Right lobe of liver (tissue), 6 donors: ENCODE results near the gene DIAPH1. TPM values are rescaled to one million over a fixed set of nuclear protein-coding genes. Genes with fewer than 3 reads are reported as not detected.

Source experiments
- ATAC-seq, 4 donors: fragments of 200-7000 bp; cut with Tn5 transposase; one replicate each; pipeline ENCODE4 v1.9.1; 2020; ENCODE audit warnings: mild to moderate bottlenecking in 4 of 4, moderate library complexity in 4 of 4
- DNase-seq, 3 donors: peaks; one replicate each; pipeline ENCODE4 v3.0.0-alpha.2; 2020
- H3K27ac ChIP-seq, 3 donors: fragments of 200-600 bp; one replicate each; pipeline ENCODE4 v1.8.0; 2022
- H3K27me3 ChIP-seq, 2 donors: fragments of 200-600 bp; one replicate each; pipeline ENCODE4 v1.8.0; 2022
- H3K36me3 ChIP-seq, 4 donors: fragments of 200-600 bp; sonication (generic) in 1 of 4; one replicate each; pipeline versions ENCODE4 v1.5.1 to v1.8.0; 2017 to 2022; ENCODE audit warnings: control low read depth in 1 of 4
- H3K4me1 ChIP-seq, 4 donors: fragments of 200-600 bp; sonication (generic) in 1 of 4; one replicate each; pipeline versions ENCODE4 v1.5.1 to v1.8.0; 2017 to 2022; ENCODE audit warnings: control low read depth in 1 of 4
- H3K4me3 ChIP-seq, 3 donors: fragments of 200-600 bp; one replicate each; pipeline ENCODE4 v1.8.0; 2022
- H3K9me3 ChIP-seq, 4 donors: fragments of 200-600 bp; sonication (generic) in 1 of 4; one replicate each; pipeline versions ENCODE4 v1.5.1 to v1.8.0; 2017 to 2022; ENCODE audit warnings: control low read depth in 1 of 4
- POLR2A ChIP-seq: fragments of 450-650 bp; IDR thresholded peaks from one replicate; pipeline ENCODE4 v1.6.1; 2017; ENCODE audit warnings: antibody characterized with exemption, mild to moderate bottlenecking
- WGBS: methylation state at CpG from one replicate; pipeline ENCODE4 v1.1.6; 2018; ENCODE audit warnings: low coverage, low lambda C conversion rate; ENCODE audit not compliant: insufficient coverage; ENCODE audit errors: missing lambda C conversion rate; 5-methylcytosine and 5-hydroxymethylcytosine counted together
- intact Hi-C, 2 donors: fragments of 100-400 bp; cut with DNase I; formaldehyde crosslinking; loops; one replicate each; pipeline versions ENCODE4 v1.11.2 to v1.14.1; 2022
- total RNA-seq, 6 experiments: library from RNA; depleted of rRNA in 2 of 6; stranded (reverse); fragments of >200 nt in 2 of 6; fragmentation: NEBNext Ultra II Directional in 3 of 6; extraction: Animal tissue kit (Norgen Biotek cat#: 25700) in 3 of 6; gene quantifications; one replicate each; pipeline versions ENCODE4 v1.1.0 to v1.2.4, GENCODE V29; 2016 to 2023
- TF ChIP-seq, protein P1 (sequence below), 4 donors: fragments of 200-600 bp in 3 of 4; fragments of 450-650 bp in 1 of 4; IDR thresholded peaks; one replicate each; pipeline versions ENCODE4 v1.5.1 to v1.8.0; 2016 to 2022; ENCODE audit warnings: antibody characterized with exemption in 4 of 4, mild to moderate bottlenecking in 2 of 4
- donor health status: DM: no; HTN: yes; CAD: no.
- donor health status: DM: no; HTN: no; CAD: no.
- donor health status: DM: no; HTN: no; CAD: no.
- donor health status: DM: no; HTN: yes; CAD: no.
- donor health status: DM: no; HTN: yes; CAD: no.

Gene DIAPH1
- total RNA-seq, 6 experiments from 2014 or later = 93.7 to 114 (median 107) TPM

DNA sequence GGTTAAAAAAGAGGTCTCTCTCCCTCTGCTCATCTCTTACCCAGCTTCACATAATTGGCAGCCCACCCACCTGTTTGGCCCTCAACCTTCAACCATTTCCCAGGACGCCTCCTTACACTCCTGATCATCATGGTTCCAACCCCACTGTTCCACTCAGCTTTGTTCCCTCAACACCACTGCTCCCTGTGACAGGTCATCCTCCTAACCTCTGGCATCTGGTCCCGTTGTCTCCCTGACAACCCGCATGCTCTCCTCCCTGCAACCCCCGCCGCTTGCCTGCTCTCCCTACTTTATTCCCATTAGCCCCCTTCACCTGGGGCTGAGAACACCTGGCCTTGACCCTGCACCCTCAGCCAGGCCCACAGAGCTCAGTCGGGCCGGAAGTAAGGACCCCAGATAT lies 117.0 kb downstream of the DIAPH1 start:
- Histone ChIP-seq H3K4me3 (no peak overlapping the region), H3K4me1 (no peaks in the 10 kb centered on the region), H3K36me3 (no peaks in the 10 kb centered on the region), H3K27ac (no peak overlapping the region), H3K27me3 (no peaks in the 10 kb centered on the region), H3K9me3 (no peaks in the 10 kb centered on the region)
- intact Hi-C loops = no loop called here
- WGBS = 74% methylated on average over 7 of the region's 7 CpGs
- DNase-seq (no peak), ATAC-seq (no peak)
- TF ChIP-seq POLR2A = no peak
- TF ChIP-seq, protein P1, sequence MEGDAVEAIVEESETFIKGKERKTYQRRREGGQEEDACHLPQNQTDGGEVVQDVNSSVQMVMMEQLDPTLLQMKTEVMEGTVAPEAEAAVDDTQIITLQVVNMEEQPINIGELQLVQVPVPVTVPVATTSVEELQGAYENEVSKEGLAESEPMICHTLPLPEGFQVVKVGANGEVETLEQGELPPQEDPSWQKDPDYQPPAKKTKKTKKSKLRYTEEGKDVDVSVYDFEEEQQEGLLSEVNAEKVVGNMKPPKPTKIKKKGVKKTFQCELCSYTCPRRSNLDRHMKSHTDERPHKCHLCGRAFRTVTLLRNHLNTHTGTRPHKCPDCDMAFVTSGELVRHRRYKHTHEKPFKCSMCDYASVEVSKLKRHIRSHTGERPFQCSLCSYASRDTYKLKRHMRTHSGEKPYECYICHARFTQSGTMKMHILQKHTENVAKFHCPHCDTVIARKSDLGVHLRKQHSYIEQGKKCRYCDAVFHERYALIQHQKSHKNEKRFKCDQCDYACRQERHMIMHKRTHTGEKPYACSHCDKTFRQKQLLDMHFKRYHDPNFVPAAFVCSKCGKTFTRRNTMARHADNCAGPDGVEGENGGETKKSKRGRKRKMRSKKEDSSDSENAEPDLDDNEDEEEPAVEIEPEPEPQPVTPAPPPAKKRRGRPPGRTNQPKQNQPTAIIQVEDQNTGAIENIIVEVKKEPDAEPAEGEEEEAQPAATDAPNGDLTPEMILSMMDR (IDR thresholded peaks at IDR 0.05) = no peak

DNA sequence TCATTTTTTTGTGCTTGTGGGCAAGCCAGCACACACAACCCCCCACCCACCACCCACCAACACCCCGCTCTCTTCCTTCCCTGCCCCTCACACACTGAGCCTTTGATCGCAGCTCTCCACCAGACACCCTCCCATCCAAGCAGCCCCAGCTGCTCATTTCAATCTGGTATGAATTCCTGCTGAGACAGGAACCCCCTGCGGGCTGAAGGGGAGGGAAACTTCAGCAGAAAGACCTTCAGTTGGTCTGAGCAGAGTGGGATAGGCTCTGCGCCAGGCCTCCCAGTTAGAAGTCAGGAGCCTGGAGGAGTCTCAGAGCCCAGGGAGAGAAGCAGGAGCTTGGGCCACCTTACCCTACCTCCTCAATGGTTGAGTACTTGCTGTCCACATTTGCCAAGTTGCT lies 122.8 kb downstream of the DIAPH1 start:
- Histone ChIP-seq H3K27ac (no peak overlapping the region), H3K4me3 (no peak overlapping the region), H3K36me3 (no peaks in the 10 kb centered on the region), H3K4me1 (peaks cover 0 to 13% (median 0%) of the 10 kb centered on the region in 4 donors), H3K27me3 (no peaks in the 10 kb centered on the region), H3K9me3 (no peaks in the 10 kb centered on the region)
- 64% methylated on average over 2 of the region's 4 CpGs for WGBS
- TF ChIP-seq POLR2A = no peak
- TF ChIP-seq, protein P1 (IDR thresholded peaks at IDR 0.05) = no peak
- no peak for DNase-seq
- intact Hi-C loops = no loop called here
- no peak for ATAC-seq

DNA sequence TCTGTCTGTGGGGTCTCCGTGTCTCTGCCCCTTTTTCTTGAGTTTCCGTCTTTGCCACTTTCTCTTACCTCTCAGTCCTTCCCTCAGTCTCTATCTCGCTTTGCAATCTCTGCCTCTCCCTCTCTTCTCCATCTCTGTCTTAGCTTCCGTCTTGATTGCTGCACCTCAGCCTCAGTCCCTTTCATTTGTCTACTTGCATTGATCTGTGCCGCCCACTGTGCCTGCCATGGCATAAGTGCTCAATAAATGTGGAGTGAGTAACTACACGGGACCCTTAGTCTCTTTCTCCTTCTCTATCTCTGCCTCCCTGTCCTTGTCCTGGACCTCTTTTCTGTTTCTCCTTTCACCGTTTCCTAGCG lies 123.4 kb downstream of the DIAPH1 start:
- H3K27ac ChIP-seq = no peak overlapping the region
- intact Hi-C loops = no loop called here
- DNase-seq = no peak
- no peaks in the 10 kb centered on the region for H3K9me3 ChIP-seq
- H3K4me3 ChIP-seq = no peak overlapping the region
- H3K27me3 ChIP-seq = no peaks in the 10 kb centered on the region
- no peaks in the 10 kb centered on the region for H3K36me3 ChIP-seq
- ATAC-seq = no peak
- peaks cover 0 to 13% (median 0%) of the 10 kb centered on the region in 4 donors for H3K4me1 ChIP-seq
- 74% methylated on average over 7 of the region's 8 CpGs for WGBS
- no peak for TF ChIP-seq POLR2A
- TF ChIP-seq, protein P1 (IDR thresholded peaks at IDR 0.05) = no peak

DNA sequence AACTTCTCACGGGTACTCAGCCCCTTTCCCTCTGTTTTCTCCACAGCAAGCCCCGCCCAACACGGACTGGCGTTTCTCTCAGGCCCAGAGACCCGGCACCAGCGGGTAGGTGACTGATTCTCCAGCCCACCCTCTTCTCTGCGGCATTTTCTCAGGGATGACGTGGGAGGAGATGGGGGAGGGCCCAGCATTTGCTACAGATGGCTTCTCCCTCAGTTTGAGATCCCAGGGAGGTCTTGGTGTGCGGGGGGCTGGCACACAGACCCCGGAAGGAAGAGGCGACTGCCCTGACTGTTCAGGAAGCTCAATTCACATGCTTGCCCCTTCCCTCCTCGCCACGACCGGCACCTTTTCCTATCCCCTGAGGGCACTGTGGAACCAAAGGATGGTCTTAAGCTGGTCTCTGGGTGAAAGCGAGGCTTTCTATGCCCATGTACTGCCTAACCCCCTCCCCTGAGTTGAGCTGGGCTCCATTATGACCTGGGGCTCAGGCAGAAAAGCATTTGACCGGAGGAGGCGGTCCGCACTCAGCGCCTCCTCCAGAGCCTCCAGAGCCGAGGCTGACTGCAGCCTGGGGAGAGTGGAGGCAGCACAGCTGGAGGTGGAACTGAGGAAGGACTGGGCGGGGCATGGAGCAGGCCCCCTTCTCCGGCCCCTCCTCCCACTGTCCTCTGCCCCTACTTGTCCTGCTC lies 123.9 kb downstream of the DIAPH1 start:
- Histone ChIP-seq H3K27ac (no peak overlapping the region), H3K9me3 (no peaks in the 10 kb centered on the region), H3K4me3 (no peak overlapping the region), H3K4me1 (peaks cover 0 to 13% (median 0%) of the 10 kb centered on the region in 4 donors), H3K36me3 (no peaks in the 10 kb centered on the region), H3K27me3 (no peaks in the 10 kb centered on the region)
- WGBS = 52% methylated on average over 4 of the region's 22 CpGs
- DNase-seq = no peak
- intact Hi-C loops = no loop called here
- TF ChIP-seq, protein P1 (IDR thresholded peaks at IDR 0.05) = no peak
- no peak for TF ChIP-seq POLR2A
- ATAC-seq = no peak
